Measurements from ENCODE around the gene RASAL1. TPM values are rescaled to one million over a fixed set of nuclear protein-coding genes. Genes with fewer than 3 reads are reported as not detected.

Gene RASAL1
- total RNA-seq, 1 experiment from 2014 or later, result not detected

- no peak overlapping the region for H3K27ac Mint-ChIP-seq (ENCODE audit: unreplicated experiment)
- intact Hi-C loops (cut with micrococcal nuclease; ENCODE audit: unreplicated experiment), result no loop called here
These were observed 40.8 kb downstream of the RASAL1 start for GRCh38 chr12:113094738-113095137.

GRCh38 chr12:113093409-113094101 lies 42.0 kb downstream of the RASAL1 start:
- intact Hi-C loops (cut with micrococcal nuclease; ENCODE audit: unreplicated experiment), result no loop called here
- no TSS peak for BruUV-seq (replicated peaks)
- CTCF ChIA-PET, result no interaction called here

More at GRCh38 chr12:113094738-113095137, 40.8 kb downstream of the RASAL1 start:
- Histone ChIP-seq H3K4me3 (ENCODE audit: low read depth, low read length) (no peak overlapping the region), H3K4me1 (0 out of 2 replicates have a peak, but pooled peaks cover 4% of the 10 kb centered on the region), H3K36me3 (ENCODE audit: control insufficient read depth, insufficient read depth, low read length) (no peaks in the 10 kb centered on the region), H3K27me3 (replicated peaks; ENCODE audit: control insufficient read depth, insufficient read depth, low read length) (no peaks in the 10 kb centered on the region; the same call in 1 of the 2 replicates), H3K9me3 (no peaks in the 10 kb centered on the region)
- no peaks in the 10 kb centered on the region for H3K9me3 Mint-ChIP-seq (ENCODE audit: unreplicated experiment)
- no peaks in the 10 kb centered on the region for H3K36me3 Mint-ChIP-seq (ENCODE audit: insufficient read depth, unreplicated experiment)
- POLR2A ChIA-PET, result no interaction called here
- CTCF ChIA-PET, result no interaction called here
- peaks cover 6% of the 10 kb centered on the region for H3K4me1 Mint-ChIP-seq (ENCODE audit: low read depth, unreplicated experiment)
- H3K4me3 Mint-ChIP-seq (ENCODE audit: unreplicated experiment), result no peak overlapping the region
- DNase-seq, result no peak
- H3K27me3 Mint-ChIP-seq (ENCODE audit: insufficient read depth, unreplicated experiment), result peaks cover 13% of the 10 kb centered on the region
- BruUV-seq (replicated peaks), result no TSS peak
- TF ChIP-seq CTCF (IDR thresholded peaks at IDR 0.05; ENCODE audit: insufficient read depth in 1 of 2, low read depth in 1 of 2, low read length in 1 of 2, severe bottlenecking in 1 of 2, unreplicated experiment in 1 of 2), result no peak

More at GRCh38 chr12:113093409-113094101, 42.0 kb downstream of the RASAL1 start:
- Mint-ChIP-seq H3K9me3 (ENCODE audit: unreplicated experiment) (no peaks in the 10 kb centered on the region), H3K4me1 (ENCODE audit: low read depth, unreplicated experiment) (peaks cover 6% of the 10 kb centered on the region), H3K4me3 (ENCODE audit: unreplicated experiment) (no peak overlapping the region), H3K27ac (ENCODE audit: unreplicated experiment) (no peak overlapping the region), H3K27me3 (ENCODE audit: insufficient read depth, unreplicated experiment) (peaks cover 17% of the 10 kb centered on the region), H3K36me3 (ENCODE audit: insufficient read depth, unreplicated experiment) (no peaks in the 10 kb centered on the region)
- DNase-seq, result no peak
- no peaks in the 10 kb centered on the region for H3K9me3 ChIP-seq
- POLR2A ChIA-PET, result no interaction called here
- no peak for TF ChIP-seq CTCF (IDR thresholded peaks at IDR 0.05; ENCODE audit: insufficient read depth in 1 of 2, low read depth in 1 of 2, low read length in 1 of 2, severe bottlenecking in 1 of 2, unreplicated experiment in 1 of 2)
- H3K27me3 ChIP-seq (replicated peaks; ENCODE audit: control insufficient read depth, insufficient read depth, low read length), result no peaks in the 10 kb centered on the region; the same call in 1 of the 2 replicates
- H3K4me3 ChIP-seq (ENCODE audit: low read depth, low read length), result no peak overlapping the region
- no peaks in the 10 kb centered on the region for H3K36me3 ChIP-seq (ENCODE audit: control insufficient read depth, insufficient read depth, low read length)
- 0 out of 2 replicates have a peak, but pooled peaks cover 2% of the 10 kb centered on the region for H3K4me1 ChIP-seq

Data from Caco-2 (cell line).